ENCODE data around the gene CLK1.
"Not testable (repeated sequence)": the region's sequence is repeated elsewhere in the genome, so short reads cannot be mapped to it uniquely, and the experiment has no call there.

The CLK1 gene

GRCh38 chr2:200850512-200851256 is 13.8 kb downstream of the CLK1 start:
- no peak for DNase-seq

DNA sequence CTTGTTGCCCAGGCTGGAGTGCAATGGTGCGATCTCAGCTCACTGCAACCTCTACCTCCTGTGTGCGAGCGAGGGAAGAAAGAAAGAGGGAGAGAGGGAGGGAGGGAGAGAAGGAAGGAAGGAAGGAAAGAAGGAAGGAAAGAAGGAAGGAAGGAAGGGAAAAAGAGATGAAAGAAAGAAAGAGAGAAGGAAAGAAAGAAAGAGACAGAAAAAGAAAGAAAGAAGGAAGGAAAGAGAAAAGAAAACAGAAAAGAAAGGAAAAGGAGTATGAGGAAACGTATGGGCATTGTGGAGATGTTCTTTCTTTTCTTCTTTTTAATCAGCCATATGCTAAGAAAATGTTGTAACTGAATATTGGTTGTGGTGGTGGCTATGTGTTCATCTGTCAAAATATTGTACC is 16.5 kb downstream of the CLK1 start:
- no peak for DNase-seq

GRCh38 chr2:200847269-200847668 is 17.2 kb downstream of the CLK1 start:
- no peak for DNase-seq

DNA sequence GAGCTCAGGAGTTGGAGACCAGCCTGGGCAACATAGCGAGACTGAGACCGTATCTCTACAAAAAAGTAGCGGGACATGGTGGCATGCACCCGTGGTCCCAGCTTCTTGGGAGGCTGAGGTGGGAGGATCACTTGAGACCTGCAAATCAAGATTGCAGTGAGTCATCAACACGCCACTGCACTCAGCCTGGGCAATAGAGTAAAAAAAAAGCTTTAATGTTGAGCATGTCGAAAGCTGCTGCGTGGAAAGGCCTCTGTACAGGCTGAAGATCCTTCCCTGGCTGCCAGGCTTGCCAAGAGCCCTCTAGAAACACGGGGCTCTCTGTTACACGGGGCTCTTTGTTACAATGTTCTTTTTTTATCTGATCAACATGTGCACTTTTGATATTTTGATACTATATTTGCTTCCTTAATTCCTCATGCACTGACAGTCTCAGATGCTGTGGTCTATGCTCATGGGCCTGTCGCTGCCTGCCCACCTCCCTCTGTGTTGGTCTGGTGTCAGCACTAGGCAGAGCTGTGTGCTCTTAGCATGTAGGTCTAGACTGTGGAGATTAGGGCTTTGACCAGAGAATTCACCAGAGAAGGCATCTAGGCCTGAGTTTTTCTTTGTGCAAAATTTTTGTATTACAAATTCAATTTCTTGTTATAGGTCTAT is 18.7 kb downstream of the CLK1 start:
- DNase-seq = no peak

- no peak for DNase-seq
These were observed 19.3 kb downstream of the CLK1 start for GRCh38 chr2:200845194-200845593.

DNA sequence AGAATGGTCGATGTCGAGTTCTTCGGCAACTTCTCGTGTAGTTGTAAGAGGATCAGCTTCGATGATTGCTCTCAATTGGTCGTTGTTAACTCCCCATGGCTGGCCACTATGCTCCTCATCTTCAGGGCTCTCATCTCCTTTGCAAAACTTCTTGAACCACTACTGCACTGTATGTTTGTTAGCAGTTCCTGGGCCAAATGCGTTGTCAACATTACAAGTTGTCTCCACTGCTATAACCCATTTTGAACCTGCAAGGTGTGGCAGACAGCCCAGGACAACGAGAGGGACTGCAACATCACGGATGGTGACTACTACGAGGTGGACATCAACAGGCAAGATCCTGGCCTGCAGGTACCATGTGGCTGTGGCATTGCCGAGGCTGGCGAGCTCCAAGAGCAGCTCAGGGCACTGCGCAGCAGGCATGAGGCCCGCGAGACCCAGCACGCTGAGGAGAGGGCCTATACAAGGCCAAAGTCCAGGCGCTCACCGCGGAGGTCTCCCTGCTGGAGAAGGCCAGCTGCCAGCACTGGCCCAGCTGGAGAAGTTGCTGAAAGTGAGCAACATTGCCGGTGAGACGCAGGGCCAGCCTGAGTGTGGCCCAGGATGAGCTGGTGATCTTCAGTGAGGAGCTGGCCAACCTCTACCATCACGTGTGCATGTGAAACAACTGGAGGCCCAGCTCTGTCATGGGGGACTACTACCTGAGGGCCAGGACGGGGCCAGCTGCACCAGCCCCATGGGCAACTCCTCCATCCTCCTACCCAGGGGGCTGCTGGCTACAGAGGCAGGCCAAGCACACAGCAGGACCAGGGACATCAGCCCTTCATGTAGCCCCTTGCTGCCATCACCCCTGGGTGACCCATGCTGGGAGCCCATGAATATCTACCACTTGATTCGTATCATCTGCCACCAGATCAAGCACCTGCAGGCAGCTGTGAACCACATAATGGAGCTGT is 20.2 kb downstream of the CLK1 start:
- DNase-seq = no peak

DNA sequence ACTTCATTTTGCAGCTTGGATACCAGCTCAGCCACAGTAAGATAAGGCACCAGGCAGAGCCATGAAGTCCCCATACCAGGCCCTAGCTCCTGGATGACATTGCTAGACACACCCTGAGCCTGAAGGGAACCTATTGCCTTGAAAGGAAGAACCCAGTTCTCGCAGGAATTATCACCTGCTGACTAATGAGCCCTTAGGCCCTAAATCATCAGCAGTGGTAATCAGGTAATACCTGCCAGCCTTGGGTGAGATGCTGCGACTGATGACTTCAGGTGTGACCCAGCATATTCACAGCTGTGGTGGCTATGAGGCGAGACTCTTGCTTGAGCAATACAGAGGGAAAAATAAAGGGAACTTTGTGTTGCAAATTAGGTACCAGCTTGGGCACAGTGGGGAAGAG is 24.9 kb downstream of the CLK1 start:
- no peak for DNase-seq

DNA sequence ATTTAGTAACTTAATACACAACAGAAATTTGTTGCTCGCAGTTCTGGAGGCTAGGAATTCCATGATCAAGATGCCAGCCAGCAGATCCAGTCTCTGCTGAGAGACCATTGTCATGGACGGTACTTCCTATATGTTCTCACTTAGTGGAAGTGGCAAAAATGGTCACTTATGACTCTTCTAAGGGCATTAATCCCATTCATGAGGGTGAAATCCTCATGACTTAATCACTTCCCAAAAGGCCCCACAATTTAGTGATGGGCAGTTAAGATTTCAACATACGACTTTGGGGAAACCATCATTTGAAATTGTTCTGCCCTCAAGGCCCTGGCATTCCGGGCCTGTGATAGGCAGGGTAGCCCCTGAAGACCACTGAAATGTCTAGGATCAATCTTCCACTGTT is 29.8 kb downstream of the CLK1 start:
- no peak for DNase-seq

DNA sequence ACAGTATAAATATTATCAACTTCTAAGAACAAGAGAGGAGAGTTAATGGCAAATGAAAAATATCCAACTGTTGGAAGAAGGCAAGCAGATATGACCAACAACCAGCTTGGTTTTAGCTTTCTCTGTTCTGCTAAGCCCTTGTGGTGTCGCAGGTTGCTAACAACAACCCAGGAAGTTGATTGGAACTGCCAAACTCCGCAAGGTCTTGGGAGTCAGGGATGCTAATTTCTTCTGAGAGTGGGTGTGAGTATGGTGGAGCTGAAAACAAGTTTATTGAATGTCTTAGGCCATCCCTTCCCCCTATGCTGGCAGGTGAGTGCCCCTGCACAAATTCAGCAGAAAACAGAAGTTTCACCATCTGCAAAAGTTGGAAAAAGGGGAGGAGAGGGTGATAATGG is 35.2 kb downstream of the CLK1 start:
- no peak for DNase-seq

GRCh38 chr2:200828572-200829257 is 35.7 kb downstream of the CLK1 start:
- no peak for DNase-seq

DNA sequence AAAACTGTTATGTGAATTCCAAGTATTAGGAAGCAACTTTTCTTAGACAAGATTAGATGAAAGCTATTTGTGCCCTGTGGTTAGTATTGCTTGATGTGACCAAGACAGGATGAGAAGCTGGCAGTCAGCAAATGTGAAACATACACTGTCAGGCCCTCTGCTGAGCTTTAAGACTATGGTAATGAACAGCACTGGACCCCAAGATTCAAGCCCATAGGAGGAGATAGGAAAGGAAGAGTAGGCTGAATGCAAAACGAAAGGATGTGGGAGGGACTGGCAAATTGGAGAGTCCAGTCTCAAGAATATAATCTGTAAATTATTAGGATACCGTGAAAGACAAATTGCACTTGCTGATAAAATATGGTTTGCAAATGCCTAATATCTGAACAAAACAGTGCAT is 36.4 kb downstream of the CLK1 start:
- no peak for DNase-seq

- DNase-seq = no peak
These were observed 42.7 kb downstream of the CLK1 start for GRCh38 chr2:200821686-200822245.

DNA sequence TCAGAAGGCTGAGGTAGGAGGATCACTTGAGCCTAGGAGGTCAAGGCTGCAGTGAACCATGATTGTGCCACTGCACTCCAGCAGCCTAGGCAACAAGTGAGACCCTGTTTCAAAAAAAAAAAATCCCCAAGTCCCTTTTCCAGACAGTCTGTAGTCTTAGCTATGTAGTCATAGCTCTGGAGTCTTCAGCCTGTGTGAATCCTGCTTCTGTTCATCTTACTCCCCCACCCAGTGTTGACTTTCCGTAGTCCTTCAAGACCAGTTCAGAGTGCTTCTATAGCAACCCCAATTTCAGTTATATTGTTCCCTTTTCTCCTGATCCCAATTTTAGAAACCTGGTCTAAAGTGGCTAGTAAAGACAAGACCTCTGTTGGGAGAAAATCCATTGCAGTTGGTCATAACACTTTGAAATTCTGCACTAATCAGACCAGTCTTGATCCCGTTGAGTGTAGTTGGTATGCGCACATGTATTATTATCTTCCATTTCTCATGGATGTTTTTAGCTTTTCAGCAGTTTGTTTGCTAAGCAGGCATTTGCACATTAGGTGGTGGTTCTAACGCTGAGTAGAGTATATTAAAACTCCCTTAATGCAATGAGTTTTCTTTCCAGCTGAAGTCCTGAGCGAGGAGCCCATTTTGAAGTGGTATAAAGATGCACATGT is 43.8 kb downstream of the CLK1 start:
- no peak for DNase-seq

DNA sequence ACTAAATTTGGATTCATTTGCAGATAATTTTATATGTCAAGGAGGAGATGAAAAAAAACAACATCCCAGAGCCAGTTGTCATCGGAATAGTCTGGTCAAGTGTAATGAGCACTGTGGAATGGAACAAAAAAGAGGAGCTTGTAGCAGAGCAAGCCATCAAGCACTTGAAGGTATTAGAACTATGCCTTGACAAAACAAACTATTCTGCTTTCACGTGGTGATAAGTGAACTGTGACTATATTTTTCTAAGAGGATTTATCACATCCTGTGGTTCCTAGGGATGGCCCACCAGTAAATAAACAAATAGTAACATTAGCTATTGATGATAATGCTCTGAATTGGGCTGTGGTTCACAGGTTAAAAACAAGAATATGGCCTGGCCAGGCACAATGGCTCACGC is 45.7 kb downstream of the CLK1 start:
- not testable (repeated sequence) for DNase-seq

DNA sequence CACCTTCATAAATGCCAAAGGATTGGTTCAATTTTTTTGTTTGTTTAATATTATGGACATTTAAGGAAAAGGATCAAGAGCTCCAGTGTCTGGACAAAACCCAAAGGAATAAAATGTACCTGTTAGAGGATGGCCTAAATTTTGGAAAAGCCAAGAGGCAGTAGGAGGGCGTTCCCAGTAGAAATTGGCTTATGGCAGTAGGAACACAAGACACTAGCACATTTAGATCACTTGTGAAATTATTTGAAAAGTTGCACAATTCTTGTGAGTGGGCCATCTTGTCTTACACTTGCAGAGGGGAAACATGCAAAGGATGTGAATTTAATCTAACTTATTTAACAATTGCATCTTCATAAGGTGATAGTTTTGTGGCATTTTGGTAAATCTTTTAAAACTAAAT is 49.5 kb downstream of the CLK1 start:
- DNase-seq = no peak

GRCh38 chr2:200814276-200814815 is 50.1 kb downstream of the CLK1 start:
- DNase-seq = no peak

GRCh38 chr2:200812122-200813022 is 52.1 kb downstream of the CLK1 start:
- peak; percentile 41 for DNase-seq

- DNase-seq = peak; percentile 97
These were observed 52.9 kb downstream of the CLK1 start, which contains the start of gene BZW1 for GRCh38 chr2:200811333-200812121. Gene BZW1 (plus strand): TSS chr2:200811910. CDS start chr2:200813218, 1,308 bp downstream.

DNA sequence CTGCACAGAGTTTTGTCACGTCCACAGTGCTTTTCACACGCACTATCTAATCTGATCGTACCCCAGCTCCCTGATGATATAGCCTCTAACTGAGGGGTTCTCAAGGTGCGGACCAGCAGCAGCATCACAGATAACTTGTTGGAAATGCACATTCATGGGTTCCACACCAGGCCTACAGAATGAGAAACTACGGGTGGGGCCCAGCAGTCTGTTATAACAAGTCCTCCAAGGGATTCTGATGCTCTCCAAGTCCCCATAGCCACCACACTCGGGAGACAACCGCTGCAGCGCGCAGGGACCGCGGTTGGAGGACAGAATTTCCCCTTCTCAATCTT is 53.5 kb downstream of the CLK1 start:
- DNase-seq = no peak

Measured in midbrain (tissue), 1 donor.